ENCODE data around the gene NEDD9. TPM values are rescaled to one million over a fixed set of nuclear protein-coding genes. Genes with fewer than 3 reads are reported as not detected.

Gene NEDD9
- total and polyA plus RNA-seq, 2 of the 13 experiments (the other 11 are each of a cell fraction or from before 2014, with no cell fraction given) = 27.1 to 389 TPM

DNA sequence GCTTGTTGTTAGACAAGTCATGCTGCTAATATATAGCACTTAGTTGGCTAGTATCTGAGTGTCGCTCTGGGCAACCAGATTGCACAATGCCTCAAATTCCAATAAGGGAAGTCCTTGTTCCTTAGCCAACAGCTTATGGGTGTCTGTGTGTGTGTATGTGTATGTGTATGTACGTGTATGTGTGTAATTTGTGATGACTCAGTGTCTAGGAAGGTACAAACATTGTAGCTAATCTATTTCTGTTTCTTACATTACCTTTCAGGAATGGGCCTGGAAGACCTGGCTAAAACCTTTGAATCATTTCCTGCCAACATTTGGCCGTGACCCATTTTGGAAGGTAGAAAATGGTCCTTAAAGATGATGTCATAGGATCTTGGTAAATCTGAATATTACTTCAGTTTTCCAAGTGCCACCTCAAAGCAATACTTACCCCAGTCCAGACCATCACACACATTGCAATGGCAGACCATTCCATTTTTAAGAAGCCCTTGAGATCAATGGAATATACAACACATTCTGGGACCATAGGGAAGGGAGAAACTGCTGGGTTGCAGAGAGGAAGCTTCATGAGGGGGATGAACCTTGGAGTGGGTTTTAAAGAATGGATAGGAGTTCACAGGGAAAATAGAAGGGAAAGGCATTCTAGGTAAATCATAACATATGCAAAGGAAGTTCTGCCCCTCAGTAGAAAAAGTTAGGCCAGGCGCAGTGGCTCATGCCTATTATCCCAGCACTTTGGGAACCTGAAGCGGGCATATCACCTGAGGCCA lies 25.1 kb downstream of the NEDD9 start (continued):
- no peak for TF ChIP-seq IRF1 (CRISPR knock-in tag; IDR thresholded peaks at IDR 0.05; ENCODE audit: low read depth)
- peak; percentile 12; the same call in 1 of the 2 replicates for TF ChIP-seq HNF4G (IDR thresholded peaks at IDR 0.05; ENCODE audit: borderline replicate concordance, low read depth, low read length)
- no peak for TF ChIP-seq HNF4G (CRISPR knock-in tag; IDR thresholded peaks at IDR 0.05; ENCODE audit: borderline replicate concordance, low read depth)
- no peak for TF ChIP-seq ZNF83 (CRISPR knock-in tag; IDR thresholded peaks at IDR 0.05; ENCODE audit: borderline replicate concordance)
- TF ChIP-seq ZEB1 (IDR thresholded peaks at IDR 0.05; ENCODE audit: insufficient replicate concordance, low read depth) = no peak
- TF ChIP-seq DZIP1 (CRISPR knock-in tag; IDR thresholded peaks at IDR 0.05) = no peak
- peak; percentile 45; the same call in 1 of the 2 replicates for TF ChIP-seq SALL1 (CRISPR knock-in tag; IDR thresholded peaks at IDR 0.05)
- TF ChIP-seq ZBED4 (CRISPR knock-in tag; IDR thresholded peaks at IDR 0.05; ENCODE audit: borderline replicate concordance) = peak; percentile 65; the same call in 1 of the 2 replicates
- TF ChIP-seq, protein P1, sequence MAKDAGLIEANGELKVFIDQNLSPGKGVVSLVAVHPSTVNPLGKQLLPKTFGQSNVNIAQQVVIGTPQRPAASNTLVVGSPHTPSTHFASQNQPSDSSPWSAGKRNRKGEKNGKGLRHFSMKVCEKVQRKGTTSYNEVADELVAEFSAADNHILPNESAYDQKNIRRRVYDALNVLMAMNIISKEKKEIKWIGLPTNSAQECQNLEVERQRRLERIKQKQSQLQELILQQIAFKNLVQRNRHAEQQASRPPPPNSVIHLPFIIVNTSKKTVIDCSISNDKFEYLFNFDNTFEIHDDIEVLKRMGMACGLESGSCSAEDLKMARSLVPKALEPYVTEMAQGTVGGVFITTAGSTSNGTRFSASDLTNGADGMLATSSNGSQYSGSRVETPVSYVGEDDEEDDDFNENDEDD (CRISPR knock-in tag; IDR thresholded peaks at IDR 0.05; ENCODE audit: borderline replicate concordance) = no peak; the same call in 1 of the 2 replicates
- TF ChIP-seq NR2F1 (CRISPR knock-in tag; IDR thresholded peaks at IDR 0.05) = 0 out of 4 replicates have a peak, but pooled peaks of 1 of the 2 experiments have one; percentile 14
- TF ChIP-seq GLI4 (CRISPR knock-in tag; IDR thresholded peaks at IDR 0.05; ENCODE audit: borderline replicate concordance) = peak; percentile 61; the same call in 1 of the 2 replicates
- TF ChIP-seq NCOA5 (CRISPR knock-in tag; IDR thresholded peaks at IDR 0.05) = no peak
- TF ChIP-seq SSRP1 (CRISPR knock-in tag; IDR thresholded peaks at IDR 0.05) = 0 out of 2 replicates have a peak, but pooled peaks have one; percentile 81
- peak; percentile 44; the same call in 1 of the 2 replicates for TF ChIP-seq FOXK2 (IDR thresholded peaks at IDR 0.05)
- peak; percentile 87 for TF ChIP-seq ZBTB20 (CRISPR knock-in tag; IDR thresholded peaks at IDR 0.05; ENCODE audit: borderline replicate concordance, low read depth)
- peak in 1 of 2 experiments; percentile 53; a peak in 1 of 4 replicates for TF ChIP-seq HMGXB4 (CRISPR knock-in tag; IDR thresholded peaks at IDR 0.05; ENCODE audit: borderline replicate concordance in 1 of 2, low read depth in 1 of 2)
- TF ChIP-seq ZNF761 (CRISPR knock-in tag; conservative IDR thresholded peaks at IDR 0.05) = 0 out of 2 replicates have a peak, but pooled peaks have one; percentile 6

Measured in HepG2 (cell line).